ENCODE measurements around the gene HELZ. TPM values are rescaled to one million over a fixed set of nuclear protein-coding genes. Genes with fewer than 3 reads are reported as not detected.

The HELZ gene
- polyA plus RNA-seq, 1 experiment: 8.4 TPM

GRCh38 chr17:67054011-67054591 lies 190.9 kb downstream of the HELZ start:
- TF ChIP-seq CTCF (IDR thresholded peaks at IDR 0.05; ENCODE audit: insufficient read depth, low read depth, low read length): no peak
- DNase-seq (ENCODE audit: low read depth): no peak

GRCh38 chr17:67053438-67054000 lies 191.5 kb downstream of the HELZ start:
- 0 out of 2 replicates have a peak, but pooled peaks cover 5% of the 10 kb centered on the region for H3K27me3 ChIP-seq (ENCODE audit: control insufficient read depth, insufficient read depth, low read length)
- ChIA-PET POLR2A (interaction anchor here (0.6 kb wide), 1 partner anchor 17 kb away, joined by 4 read pairs; no protein-coding TSS in a partner anchor), CTCF (interaction anchor here (0.7 kb wide), 1 partner anchor 10 kb away, joined by 4 read pairs; no protein-coding TSS in a partner anchor)
- TF ChIP-seq CTCF (IDR thresholded peaks at IDR 0.05; ENCODE audit: insufficient read depth, low read depth, low read length): no peak
- H3K36me3 ChIP-seq (ENCODE audit: control insufficient read depth, insufficient read depth, low read length): no peaks in the 10 kb centered on the region
- DNase-seq (ENCODE audit: low read depth): no peak
- H3K4me3 ChIP-seq (ENCODE audit: low read depth, low read length): no peak overlapping the region

More at GRCh38 chr17:67054011-67054591, 190.9 kb downstream of the HELZ start:
- POLR2A ChIA-PET: interaction anchor here (0.6 kb wide), 1 partner anchor 18 kb away, joined by 4 read pairs; no protein-coding TSS in a partner anchor
- CTCF ChIA-PET: interaction anchor here (0.7 kb wide), 1 partner anchor 11 kb away, joined by 4 read pairs; no protein-coding TSS in a partner anchor
- Histone ChIP-seq H3K4me3 (ENCODE audit: low read depth, low read length) (no peak overlapping the region), H3K36me3 (ENCODE audit: control insufficient read depth, insufficient read depth, low read length) (no peaks in the 10 kb centered on the region), H3K27me3 (ENCODE audit: control insufficient read depth, insufficient read depth, low read length) (0 out of 2 replicates have a peak, but pooled peaks cover 5% of the 10 kb centered on the region)

- no peak for TF ChIP-seq CTCF (IDR thresholded peaks at IDR 0.05; ENCODE audit: insufficient read depth, low read depth, low read length)
- ChIA-PET CTCF (no interaction called here), POLR2A (no interaction called here)
- H3K27me3 ChIP-seq (ENCODE audit: control insufficient read depth, insufficient read depth, low read length): 0 out of 2 replicates have a peak, but pooled peaks cover 5% of the 10 kb centered on the region
- H3K36me3 ChIP-seq (ENCODE audit: control insufficient read depth, insufficient read depth, low read length): no peaks in the 10 kb centered on the region
- H3K4me3 ChIP-seq (ENCODE audit: low read depth, low read length): no peak overlapping the region
- DNase-seq (ENCODE audit: low read depth): no peak
These were observed 192.1 kb downstream of the HELZ start for GRCh38 chr17:67052720-67053437.

- Histone ChIP-seq H3K27me3 (ENCODE audit: control insufficient read depth, insufficient read depth, low read length) (0 out of 2 replicates have a peak, but pooled peaks cover 5% of the 10 kb centered on the region), H3K4me3 (ENCODE audit: low read depth, low read length) (no peak overlapping the region), H3K36me3 (ENCODE audit: control insufficient read depth, insufficient read depth, low read length) (no peaks in the 10 kb centered on the region)
- DNase-seq (ENCODE audit: low read depth): no peak
- POLR2A ChIA-PET: no interaction called here
- TF ChIP-seq CTCF (IDR thresholded peaks at IDR 0.05; ENCODE audit: insufficient read depth, low read depth, low read length): no peak
- CTCF ChIA-PET: no interaction called here
These were observed 193.2 kb downstream of the HELZ start for GRCh38 chr17:67051837-67052236.

- TF ChIP-seq CTCF (IDR thresholded peaks at IDR 0.05; ENCODE audit: insufficient read depth, low read depth, low read length): no peak
- POLR2A ChIA-PET: no interaction called here
- CTCF ChIA-PET: no interaction called here
- H3K4me3 ChIP-seq (ENCODE audit: low read depth, low read length): no peak overlapping the region
- H3K36me3 ChIP-seq (ENCODE audit: control insufficient read depth, insufficient read depth, low read length): no peaks in the 10 kb centered on the region
- H3K27me3 ChIP-seq (ENCODE audit: control insufficient read depth, insufficient read depth, low read length): peaks cover 6% of the 10 kb centered on the region; the same call in 1 of the 2 replicates
- no peak for DNase-seq (ENCODE audit: low read depth)
These were observed 193.8 kb downstream of the HELZ start for GRCh38 chr17:67051155-67051538.
